Gastrocnemius medialis (tissue), 4 donors: ENCODE results near the gene ACTL6B. TPM values are rescaled to one million over a fixed set of nuclear protein-coding genes. Genes with fewer than 3 reads are reported as not detected.

Experiments used
- ATAC-seq, 2 donors: fragments of 150-250 bp; one replicate each; pipeline ENCODE4 v1.9.1; 2016
- DNase-seq, 2 donors: peaks; one replicate each; pipeline ENCODE4 v3.0.0-alpha.2; 2019
- H3K27ac ChIP-seq, 4 donors: fragments of 200-600 bp; sonication (generic); 1 replicate in 1 of 4; 2 replicates in 3 of 4; pipeline ENCODE4 v1.5.1; 2016 to 2018; ENCODE audit warnings: mild to moderate bottlenecking in 2 of 4, moderate library complexity in 1 of 4
- H3K27me3 ChIP-seq, 3 donors: fragments of 200-600 bp; sonication (generic) in 2 of 3; 1 replicate in 1 of 3; 2 replicates in 2 of 3; pipeline versions ENCODE4 v1.5.1 to v1.6.0; 2016 to 2019; ENCODE audit warnings: mild to moderate bottlenecking in 1 of 3, moderate library complexity in 1 of 3
- H3K36me3 ChIP-seq, 2 donors: fragments of 200-600 bp; sonication (generic) in 1 of 2; one replicate each; pipeline ENCODE4 v1.5.1; 2017 to 2018
- H3K4me1 ChIP-seq, 2 donors: fragments of 200-600 bp; sonication (generic) in 1 of 2; one replicate each; pipeline ENCODE4 v1.5.1; 2016 to 2017; ENCODE audit warnings: mild to moderate bottlenecking in 2 of 2
- H3K4me3 ChIP-seq, 4 donors: fragments of 200-600 bp; sonication (generic) in 3 of 4; 1 replicate in 1 of 4; 2 replicates in 3 of 4; pipeline ENCODE4 v1.5.1; 2016 to 2019; ENCODE audit warnings: mild to moderate bottlenecking in 2 of 4
- H3K9me3 ChIP-seq, 3 donors: fragments of 200-600 bp; sonication (generic) in 2 of 3; 1 replicate in 1 of 3; 2 replicates in 2 of 3; pipeline ENCODE4 v1.5.1; 2016 to 2019
- POLR2A ChIP-seq, 2 donors: fragments of 450-650 bp; IDR thresholded peaks; one replicate each; pipeline ENCODE4 v1.6.1; 2017; ENCODE audit warnings: antibody characterized with exemption in 2 of 2, mild to moderate bottlenecking in 2 of 2, moderate library complexity in 2 of 2
- in situ Hi-C, 4 donors: fragments of 200-750 bp; cut with MboI; loops; one replicate each; pipeline versions ENCODE4 v1.15.0 to v1.8.0; 2017; ENCODE audit warnings: low sequenced_read_pairs in 4 of 4
- intact Hi-C: fragments of 100-400 bp; cut with DNase I; formaldehyde crosslinking; loops from one replicate; pipeline ENCODE4 v1.15.1; 2023; ENCODE audit warnings: low total_unique reads
- total RNA-seq, 4 donors: library from RNA; depleted of rRNA; stranded (reverse); fragments of >200 nt; gene quantifications; one replicate each; pipeline versions ENCODE4 v1.1.0 to v1.2.3, GENCODE V29; 2016
- TF ChIP-seq, protein P1 (sequence below), 5 experiments: fragments of 450-650 bp in 3 of 5; fragments of 200-600 bp in 2 of 5; sonication (generic) in 2 of 5; IDR thresholded peaks in 4 of 5; conservative IDR thresholded peaks in 1 of 5; 1 replicate in 4 of 5; 2 replicates in 1 of 5; pipeline ENCODE4 v1.5.1; 2016 to 2019; ENCODE audit warnings: antibody characterized with exemption in 5 of 5, mild to moderate bottlenecking in 3 of 5, moderate library complexity in 3 of 5

The ACTL6B gene
- total RNA-seq, 4 donors from 2014 or later: not detected

- H3K9me3 ChIP-seq: no peaks in the 10 kb centered on the region
- peaks cover 0 to 17% of the 10 kb centered on the region in 2 donors for H3K36me3 ChIP-seq
- H3K27me3 ChIP-seq: no peaks in the 10 kb centered on the region
- in situ Hi-C loops: loop anchor here in 2 of 4 donors (10.0 kb wide), 2 partner anchors 107 to 217 kb away; partner anchors contain the start of genes TSC22D4 (in 2 of the 2), FBXO24 (in 1 of the 2) and LRCH4 (in 1 of the 2)
- no peak for TF ChIP-seq POLR2A (IDR thresholded peaks at IDR 0.05)
- TF ChIP-seq, protein P1, sequence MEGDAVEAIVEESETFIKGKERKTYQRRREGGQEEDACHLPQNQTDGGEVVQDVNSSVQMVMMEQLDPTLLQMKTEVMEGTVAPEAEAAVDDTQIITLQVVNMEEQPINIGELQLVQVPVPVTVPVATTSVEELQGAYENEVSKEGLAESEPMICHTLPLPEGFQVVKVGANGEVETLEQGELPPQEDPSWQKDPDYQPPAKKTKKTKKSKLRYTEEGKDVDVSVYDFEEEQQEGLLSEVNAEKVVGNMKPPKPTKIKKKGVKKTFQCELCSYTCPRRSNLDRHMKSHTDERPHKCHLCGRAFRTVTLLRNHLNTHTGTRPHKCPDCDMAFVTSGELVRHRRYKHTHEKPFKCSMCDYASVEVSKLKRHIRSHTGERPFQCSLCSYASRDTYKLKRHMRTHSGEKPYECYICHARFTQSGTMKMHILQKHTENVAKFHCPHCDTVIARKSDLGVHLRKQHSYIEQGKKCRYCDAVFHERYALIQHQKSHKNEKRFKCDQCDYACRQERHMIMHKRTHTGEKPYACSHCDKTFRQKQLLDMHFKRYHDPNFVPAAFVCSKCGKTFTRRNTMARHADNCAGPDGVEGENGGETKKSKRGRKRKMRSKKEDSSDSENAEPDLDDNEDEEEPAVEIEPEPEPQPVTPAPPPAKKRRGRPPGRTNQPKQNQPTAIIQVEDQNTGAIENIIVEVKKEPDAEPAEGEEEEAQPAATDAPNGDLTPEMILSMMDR (IDR thresholded peaks at IDR 0.05 in 4 of 5, conservative IDR thresholded peaks at IDR 0.05 in 1 of 5): peak; percentile 78 to 93 (median 89)
- H3K27ac ChIP-seq: peak overlapping the region; percentile 69 to 84 (median 77)
- intact Hi-C loops: loop anchor here (2.0 to 5.0 kb wide), 5 partner anchors 15 to 127 kb away; partner anchors contain the start of genes MOSPD3 and POP7
- ATAC-seq (peak; percentile 55 to 73), DNase-seq (peak; percentile 59 to 68)
- H3K4me1 ChIP-seq: peaks cover 44 to 48% of the 10 kb centered on the region in 2 donors
- peak overlapping the region; percentile 37 to 89 (median 71) for H3K4me3 ChIP-seq
Measured at GRCh38 chr7:100691676-100692577, 35.7 kb upstream of the ACTL6B start.

- H3K9me3 ChIP-seq: no peaks in the 10 kb centered on the region
- intact Hi-C loops (loop anchor here (2.0 to 5.0 kb wide), 3 partner anchors 57 to 125 kb away; partner anchors contain the start of gene MOSPD3), in situ Hi-C loops (loop anchor here in 2 of 4 donors (10.0 kb wide), 2 partner anchors 105 to 215 kb away; partner anchors contain the start of genes TSC22D4 (in 2 of the 2), FBXO24 (in 1 of the 2) and LRCH4 (in 1 of the 2))
- H3K36me3 ChIP-seq: peaks cover 0 to 41% of the 10 kb centered on the region in 2 donors
- no peaks in the 10 kb centered on the region for H3K27me3 ChIP-seq
- H3K4me3 ChIP-seq: no peak overlapping the region
- DNase-seq (no peak), ATAC-seq (no peak)
- peak overlapping the region in 1 of 4 donors; percentile 9 for H3K27ac ChIP-seq
- H3K4me1 ChIP-seq: peaks cover 42 to 43% of the 10 kb centered on the region in 2 donors
- TF ChIP-seq, protein P1 (IDR thresholded peaks at IDR 0.05 in 4 of 5, conservative IDR thresholded peaks at IDR 0.05 in 1 of 5): no peak
- TF ChIP-seq POLR2A (IDR thresholded peaks at IDR 0.05): no peak
Measured at GRCh38 chr7:100689230-100690135, 33.2 kb upstream of the ACTL6B start.

DNA sequence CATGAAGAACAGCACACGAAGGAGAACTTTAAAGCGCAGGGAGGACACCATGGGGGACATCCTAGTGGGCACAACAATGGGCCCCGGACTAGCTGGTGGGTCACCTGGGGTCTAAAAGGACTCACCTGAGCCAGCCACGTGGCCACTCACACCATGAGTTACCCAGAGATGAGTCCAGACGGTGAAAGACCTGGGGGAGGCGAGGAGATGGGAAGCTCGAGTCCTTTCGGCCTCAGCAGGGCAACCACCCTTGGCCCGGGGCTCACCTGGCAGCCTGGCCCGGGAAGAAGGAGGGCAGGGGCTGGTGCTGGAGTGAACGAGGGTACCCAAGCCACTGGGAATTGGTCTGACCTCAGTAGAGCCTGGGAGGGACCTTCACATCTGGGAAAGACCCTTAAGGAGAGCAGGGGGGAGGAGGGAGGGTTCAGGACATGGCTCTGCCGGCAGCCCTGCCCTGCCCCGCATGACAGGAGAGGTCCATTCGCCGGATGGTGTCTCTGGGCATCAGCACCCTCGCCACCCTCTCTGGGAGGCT, 32.1 kb upstream of the ACTL6B start:
- H3K36me3 ChIP-seq: peaks cover 0 to 52% of the 10 kb centered on the region in 2 donors
- peaks cover 42% of the 10 kb centered on the region in 2 donors for H3K4me1 ChIP-seq
- H3K9me3 ChIP-seq: no peaks in the 10 kb centered on the region
- TF ChIP-seq, protein P1 (IDR thresholded peaks at IDR 0.05 in 4 of 5, conservative IDR thresholded peaks at IDR 0.05 in 1 of 5): no peak
- TF ChIP-seq POLR2A (IDR thresholded peaks at IDR 0.05): no peak
- DNase-seq (peak in 1 of 2 donors; percentile 7), ATAC-seq (no peak)
- H3K27ac ChIP-seq: no peak overlapping the region
- in situ Hi-C loops (no loop called here), intact Hi-C loops (no loop called here)
- H3K27me3 ChIP-seq: no peaks in the 10 kb centered on the region
- no peak overlapping the region for H3K4me3 ChIP-seq

DNA sequence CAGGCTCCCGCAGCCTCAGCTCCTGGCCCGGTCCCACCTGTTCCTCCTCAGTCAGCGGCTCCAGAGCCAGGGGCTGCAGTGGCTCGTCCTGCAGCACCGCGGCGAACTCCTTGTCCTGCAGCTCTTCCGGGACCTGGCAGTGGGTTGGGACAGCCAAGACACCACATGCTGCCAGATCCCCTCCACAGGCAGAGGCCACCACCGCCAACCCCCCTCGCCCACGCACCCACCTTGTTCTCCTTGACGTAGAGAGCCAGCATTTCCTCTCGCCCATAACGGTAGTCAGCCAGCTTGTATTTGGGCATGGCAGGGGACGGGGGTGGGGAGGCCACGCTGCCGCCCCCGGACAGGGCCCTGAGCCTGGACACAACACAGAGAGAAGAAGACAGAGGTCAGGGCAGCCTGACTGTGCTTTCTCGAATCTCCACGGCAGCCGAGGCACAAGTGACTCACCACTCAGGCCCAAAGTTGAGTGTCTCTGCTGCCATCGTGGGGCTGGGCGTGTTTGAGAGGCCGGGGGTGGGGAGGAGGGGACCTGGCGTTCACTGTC, 31.6 kb upstream of the ACTL6B start:
- intact Hi-C loops: no loop called here
- Histone ChIP-seq H3K27me3 (no peaks in the 10 kb centered on the region), H3K4me1 (peaks cover 37 to 40% of the 10 kb centered on the region in 2 donors), H3K27ac (no peak overlapping the region), H3K36me3 (peaks cover 0 to 58% of the 10 kb centered on the region in 2 donors), H3K4me3 (no peak overlapping the region), H3K9me3 (no peaks in the 10 kb centered on the region)
- ATAC-seq (no peak), DNase-seq (no peak)
- no peak for TF ChIP-seq POLR2A (IDR thresholded peaks at IDR 0.05)
- TF ChIP-seq, protein P1 (IDR thresholded peaks at IDR 0.05 in 4 of 5, conservative IDR thresholded peaks at IDR 0.05 in 1 of 5): no peak
- in situ Hi-C loops: no loop called here
